HepG2 (cell line): Measurements from ENCODE around the gene RTN3. TPM values are rescaled to one million over a fixed set of nuclear protein-coding genes. Genes with fewer than 3 reads are reported as not detected.

Source experiments
- CCAR2 ChIP-seq: fragments of 200-400 bp; formaldehyde crosslinking; optimal IDR thresholded peaks from 2 replicates; pipeline ENCODE3; 2018; ENCODE audit warnings: low read depth, mild to moderate bottlenecking, low read length, moderate library complexity
- CENPT ChIP-seq: sonication (generic); formaldehyde crosslinking; IDR thresholded peaks from 2 replicates; pipeline ENCODE4 v1.8.0; 2022; ENCODE audit warnings: low read depth, mild to moderate bottlenecking, moderate library complexity, missing genetic modification reagents
- CHD2 ChIP-seq: IDR thresholded peaks from 2 replicates; pipeline ENCODE4 v1.6.1; 2011; ENCODE audit warnings: low read depth, low read length, improper control_type of control experiment
- DMAP1 ChIP-seq: IDR thresholded peaks from 2 replicates; pipeline ENCODE4 v1.6.1; 2016
- ELF1 ChIP-seq: sonication (generic); formaldehyde crosslinking; IDR thresholded peaks from 2 replicates; pipeline ENCODE4 v1.4.0; 2020; ENCODE audit warnings: missing genetic modification reagents
- FOXO4 ChIP-seq: sonication (generic); formaldehyde crosslinking; conservative IDR thresholded peaks from 2 replicates; pipeline ENCODE4 v1.8.1; 2023; ENCODE audit warnings: missing genetic modification reagents
- GTF3A ChIP-seq: sonication (generic); formaldehyde crosslinking; conservative IDR thresholded peaks from 2 replicates; pipeline ENCODE4 v1.4.0; 2020; ENCODE audit warnings: mild to moderate bottlenecking, missing genetic modification reagents
- KAT8 ChIP-seq: IDR thresholded peaks from 2 replicates; pipeline ENCODE4 v1.6.1; 2016; ENCODE audit warnings: missing genetic modification reagents, missing compliant biosample characterization
- KDM4B ChIP-seq: sonication (generic); formaldehyde crosslinking; IDR thresholded peaks from 2 replicates; pipeline ENCODE4 v1.4.0; 2020; ENCODE audit warnings: missing genetic modification reagents
- TGIF2 ChIP-seq: IDR thresholded peaks from 2 replicates; pipeline ENCODE4 v1.6.1; 2016; ENCODE audit warnings: control low read depth, missing compliant biosample characterization
- ZBED4 ChIP-seq: sonication (generic); formaldehyde crosslinking; IDR thresholded peaks from 2 replicates; pipeline ENCODE4 v1.4.0; 2020; ENCODE audit warnings: missing genetic modification reagents, borderline replicate concordance
- ZKSCAN1 ChIP-seq: fragments of 150-350 bp; IDR thresholded peaks from 2 replicates; pipeline ENCODE4 v1.6.1; 2014; ENCODE audit warnings: low read length
- ZNF264 ChIP-seq: sonication (generic); formaldehyde crosslinking; IDR thresholded peaks from 2 replicates; pipeline ENCODE4 v1.4.0; 2020; ENCODE audit warnings: missing genetic modification reagents
- ZNF431 ChIP-seq: sonication (generic); formaldehyde crosslinking; IDR thresholded peaks from 2 replicates; pipeline ENCODE4 v1.9.0; 2022; ENCODE audit warnings: missing genetic modification reagents, low read depth, mild to moderate bottlenecking, borderline replicate concordance
- ZNF619 ChIP-seq: sonication (generic); formaldehyde crosslinking; IDR thresholded peaks from 2 replicates; pipeline ENCODE4 v1.4.0; 2020; ENCODE audit warnings: mild to moderate bottlenecking, missing genetic modification reagents
- polyA plus RNA-seq, 8 experiments: library from polyadenylated mRNA; depleted of rRNA in 3 of 8; stranded (reverse) in 7 of 8; unstranded in 1 of 8; fragments of >200 nt; fragmentation: Illumina TruSeq in 4 of 8; extraction: Trizol in 4 of 8; gene quantifications; 2 replicates each; pipeline versions ENCODE4 v1.2.1 to v1.2.3, GENCODE V29; 2011 to 2016; ENCODE audit warnings: low read depth in 4 of 8, missing spikeins in 1 of 8, mixed read lengths in 1 of 8; ENCODE audit not compliant: insufficient read depth in 1 of 8
- total RNA-seq, 5 experiments: library from RNA; depleted of rRNA; stranded (reverse); fragments of >200 nt; fragmentation: Illumina TruSeq; extraction: Trizol; gene quantifications; 2 replicates each; pipeline ENCODE4 v1.2.3, GENCODE V29; 2016; ENCODE audit warnings: low read depth in 1 of 5
- TF ChIP-seq, protein P1 (sequence below): sonication (generic); formaldehyde crosslinking; IDR thresholded peaks from 2 replicates; pipeline ENCODE4 v1.8.0; 2022; ENCODE audit warnings: missing genetic modification reagents, mild to moderate bottlenecking, borderline replicate concordance
- TF ChIP-seq, protein P2 (sequence below): sonication (generic); formaldehyde crosslinking; IDR thresholded peaks from 2 replicates; pipeline ENCODE4 v1.5.1; 2020; ENCODE audit warnings: mild to moderate bottlenecking, missing genetic modification reagents, moderate library complexity
- TF ChIP-seq, protein P3 (sequence below): sonication (generic); formaldehyde crosslinking; conservative IDR thresholded peaks from 2 replicates; pipeline ENCODE4 v1.8.0; 2022; ENCODE audit warnings: low read depth, missing genetic modification reagents

Gene RTN3
- total and polyA plus RNA-seq, 2 of the 13 experiments (the other 11 are each of a cell fraction or from before 2014, with no cell fraction given), result 32.2 to 41.1 TPM

DNA sequence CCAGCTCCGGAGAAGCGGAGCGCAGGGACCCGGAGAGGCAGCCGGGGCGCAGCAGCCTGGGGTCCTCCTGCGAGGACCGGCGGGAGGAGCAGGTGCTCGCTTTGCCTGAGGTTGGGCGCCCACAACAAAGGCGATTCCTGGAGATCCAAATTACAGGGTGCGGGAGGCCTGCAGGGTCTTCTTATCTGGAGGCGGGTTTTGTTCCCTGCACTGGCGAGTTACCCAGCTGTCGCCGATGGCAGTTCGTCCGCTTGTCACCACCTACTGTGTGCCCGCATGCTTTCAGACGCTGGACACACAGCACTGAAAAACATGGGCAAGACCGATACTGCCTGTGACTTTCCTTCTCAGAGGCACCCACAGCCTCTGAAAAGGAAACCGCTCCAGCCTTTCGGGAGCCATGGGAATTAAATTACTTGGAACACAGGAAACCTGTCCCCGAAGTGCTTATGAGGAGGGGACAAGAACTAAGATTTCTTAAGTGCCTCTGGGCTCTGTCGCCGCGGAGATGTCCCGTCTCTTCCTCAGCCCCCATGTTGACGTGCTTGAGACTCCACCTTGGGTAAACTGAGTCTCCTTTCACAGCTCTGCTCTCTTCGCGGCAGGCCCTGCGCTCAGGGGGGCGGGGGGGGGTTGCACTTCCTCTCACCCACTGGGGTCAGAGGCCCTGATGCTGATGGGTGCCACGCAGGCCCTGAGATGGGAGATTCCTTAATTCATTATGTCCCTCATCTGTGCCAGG lies 88.6 kb downstream of the RTN3 start (continued):
- TF ChIP-seq, protein P1, sequence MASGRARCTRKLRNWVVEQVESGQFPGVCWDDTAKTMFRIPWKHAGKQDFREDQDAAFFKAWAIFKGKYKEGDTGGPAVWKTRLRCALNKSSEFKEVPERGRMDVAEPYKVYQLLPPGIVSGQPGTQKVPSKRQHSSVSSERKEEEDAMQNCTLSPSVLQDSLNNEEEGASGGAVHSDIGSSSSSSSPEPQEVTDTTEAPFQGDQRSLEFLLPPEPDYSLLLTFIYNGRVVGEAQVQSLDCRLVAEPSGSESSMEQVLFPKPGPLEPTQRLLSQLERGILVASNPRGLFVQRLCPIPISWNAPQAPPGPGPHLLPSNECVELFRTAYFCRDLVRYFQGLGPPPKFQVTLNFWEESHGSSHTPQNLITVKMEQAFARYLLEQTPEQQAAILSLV (CRISPR knock-in tag), result no peak
- TF ChIP-seq ZNF619 (CRISPR knock-in tag), result no peak
- TF ChIP-seq FOXO4, result no peak
- TF ChIP-seq ZBED4, result no peak
- TF ChIP-seq TGIF2 (CRISPR knock-in tag), result no peak
- TF ChIP-seq, protein P2, sequence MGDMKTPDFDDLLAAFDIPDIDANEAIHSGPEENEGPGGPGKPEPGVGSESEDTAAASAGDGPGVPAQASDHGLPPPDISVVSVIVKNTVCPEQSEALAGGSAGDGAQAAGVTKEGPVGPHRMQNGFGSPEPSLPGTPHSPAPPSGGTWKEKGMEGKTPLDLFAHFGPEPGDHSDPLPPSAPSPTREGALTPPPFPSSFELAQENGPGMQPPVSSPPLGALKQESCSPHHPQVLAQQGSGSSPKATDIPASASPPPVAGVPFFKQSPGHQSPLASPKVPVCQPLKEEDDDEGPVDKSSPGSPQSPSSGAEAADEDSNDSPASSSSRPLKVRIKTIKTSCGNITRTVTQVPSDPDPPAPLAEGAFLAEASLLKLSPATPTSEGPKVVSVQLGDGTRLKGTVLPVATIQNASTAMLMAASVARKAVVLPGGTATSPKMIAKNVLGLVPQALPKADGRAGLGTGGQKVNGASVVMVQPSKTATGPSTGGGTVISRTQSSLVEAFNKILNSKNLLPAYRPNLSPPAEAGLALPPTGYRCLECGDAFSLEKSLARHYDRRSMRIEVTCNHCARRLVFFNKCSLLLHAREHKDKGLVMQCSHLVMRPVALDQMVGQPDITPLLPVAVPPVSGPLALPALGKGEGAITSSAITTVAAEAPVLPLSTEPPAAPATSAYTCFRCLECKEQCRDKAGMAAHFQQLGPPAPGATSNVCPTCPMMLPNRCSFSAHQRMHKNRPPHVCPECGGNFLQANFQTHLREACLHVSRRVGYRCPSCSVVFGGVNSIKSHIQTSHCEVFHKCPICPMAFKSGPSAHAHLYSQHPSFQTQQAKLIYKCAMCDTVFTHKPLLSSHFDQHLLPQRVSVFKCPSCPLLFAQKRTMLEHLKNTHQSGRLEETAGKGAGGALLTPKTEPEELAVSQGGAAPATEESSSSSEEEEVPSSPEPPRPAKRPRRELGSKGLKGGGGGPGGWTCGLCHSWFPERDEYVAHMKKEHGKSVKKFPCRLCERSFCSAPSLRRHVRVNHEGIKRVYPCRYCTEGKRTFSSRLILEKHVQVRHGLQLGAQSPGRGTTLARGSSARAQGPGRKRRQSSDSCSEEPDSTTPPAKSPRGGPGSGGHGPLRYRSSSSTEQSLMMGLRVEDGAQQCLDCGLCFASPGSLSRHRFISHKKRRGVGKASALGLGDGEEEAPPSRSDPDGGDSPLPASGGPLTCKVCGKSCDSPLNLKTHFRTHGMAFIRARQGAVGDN (CRISPR knock-in tag), result peak; percentile 50
- no peak for TF ChIP-seq CHD2
- TF ChIP-seq CCAR2, result no peak
- no peak for TF ChIP-seq CENPT (CRISPR knock-in tag)
- no peak for TF ChIP-seq KDM4B (CRISPR knock-in tag)
- TF ChIP-seq GTF3A (CRISPR knock-in tag), result no peak
- TF ChIP-seq ZKSCAN1, result peak; percentile 90
- no peak for TF ChIP-seq ZNF431 (CRISPR knock-in tag)
- TF ChIP-seq, protein P3, sequence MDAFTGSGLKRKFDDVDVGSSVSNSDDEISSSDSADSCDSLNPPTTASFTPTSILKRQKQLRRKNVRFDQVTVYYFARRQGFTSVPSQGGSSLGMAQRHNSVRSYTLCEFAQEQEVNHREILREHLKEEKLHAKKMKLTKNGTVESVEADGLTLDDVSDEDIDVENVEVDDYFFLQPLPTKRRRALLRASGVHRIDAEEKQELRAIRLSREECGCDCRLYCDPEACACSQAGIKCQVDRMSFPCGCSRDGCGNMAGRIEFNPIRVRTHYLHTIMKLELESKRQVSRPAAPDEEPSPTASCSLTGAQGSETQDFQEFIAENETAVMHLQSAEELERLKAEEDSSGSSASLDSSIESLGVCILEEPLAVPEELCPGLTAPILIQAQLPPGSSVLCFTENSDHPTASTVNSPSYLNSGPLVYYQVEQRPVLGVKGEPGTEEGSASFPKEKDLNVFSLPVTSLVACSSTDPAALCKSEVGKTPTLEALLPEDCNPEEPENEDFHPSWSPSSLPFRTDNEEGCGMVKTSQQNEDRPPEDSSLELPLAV (CRISPR knock-in tag), result no peak
- TF ChIP-seq ZNF264 (CRISPR knock-in tag), result no peak
- TF ChIP-seq ELF1 (CRISPR knock-in tag), result no peak
- no peak; the same call in 1 of the 2 replicates for TF ChIP-seq DMAP1 (CRISPR knock-in tag)
- TF ChIP-seq KAT8, result no peak
